Naive thymus-derived CD4-positive, alpha-beta T cell (primary cell): ENCODE results near the gene SGSH. TPM values are rescaled to one million over a fixed set of nuclear protein-coding genes. Genes with fewer than 3 reads are reported as not detected.

Source experiments
- ATAC-seq: fragments of 150-1000 bp; cut with Tn5 transposase; 2 replicates; pipeline ENCODE4 v1.10.0; 2021; ENCODE audit warnings: mild to moderate bottlenecking, moderate library complexity
- CTCF ChIA-PET: fragments of 350-600 bp; sonication (Branson Sonifier 250); formaldehyde crosslinking; loops from one replicate; lab custom pipeline; 2021; ENCODE audit warnings: antibody characterized with exemption; lab: Charles Lee
- POLR2A ChIA-PET: fragments of 350-600 bp; sonication (Branson Sonifier 250); formaldehyde crosslinking; loops from one replicate; lab custom pipeline; 2021; ENCODE audit warnings: antibody characterized with exemption, inconsistent platforms; lab: Charles Lee
- DNase-seq, 9 donors: peaks; one replicate each; pipeline versions ENCODE4 v3.0.0 to v3.0.0-alpha.2; 2020 to 2022; ENCODE audit warnings: mixed read lengths in 1 of 9
- H3K27ac ChIP-seq: one replicate; pipeline ENCODE4 v1.7.0; 2013; ENCODE audit warnings: mild to moderate bottlenecking, low read depth, low read length, moderate library complexity
- H3K27me3 ChIP-seq, 2 donors: one replicate each; pipeline ENCODE4 v1.7.0; 2013; ENCODE audit warnings: low read length in 2 of 2, mild to moderate bottlenecking in 2 of 2, moderate library complexity in 2 of 2; ENCODE audit not compliant: control insufficient read depth in 2 of 2, insufficient read depth in 2 of 2
- H3K36me3 ChIP-seq, 3 experiments: 1 replicate in 2 of 3; 2 replicates in 1 of 3; pipeline ENCODE4 v1.7.0; 2013; ENCODE audit warnings: low read length in 3 of 3, mild to moderate bottlenecking in 3 of 3, moderate library complexity in 1 of 3; ENCODE audit not compliant: insufficient read depth in 3 of 3, control insufficient read depth in 2 of 3
- H3K4me1 ChIP-seq, 2 donors: one replicate each; pipeline ENCODE4 v1.7.0; 2013; ENCODE audit warnings: low read length in 2 of 2, mild to moderate bottlenecking in 2 of 2, moderate library complexity in 1 of 2; ENCODE audit not compliant: control insufficient read depth in 2 of 2, insufficient read depth in 2 of 2
- H3K4me3 ChIP-seq: 2 replicates; pipeline ENCODE4 v1.7.0; 2013; ENCODE audit warnings: mild to moderate bottlenecking, low read length
- H3K9me3 ChIP-seq, 3 experiments: 1 replicate in 2 of 3; 2 replicates in 1 of 3; pipeline ENCODE4 v1.7.0; 2013; ENCODE audit warnings: low read length in 3 of 3; ENCODE audit not compliant: control insufficient read depth in 2 of 3
- H3K27ac Mint-ChIP-seq, 9 donors: one replicate each; pipeline ENCODE4 v1.8.0; 2020 to 2022; ENCODE audit warnings: mixed read lengths in 9 of 9, mild to moderate bottlenecking in 8 of 9, moderate library complexity in 5 of 9, inconsistent platforms in 2 of 9
- H3K27me3 Mint-ChIP-seq, 5 donors: one replicate each; pipeline ENCODE4 v1.8.0; 2021 to 2022; ENCODE audit warnings: mixed read lengths in 5 of 5, mild to moderate bottlenecking in 1 of 5
- H3K36me3 Mint-ChIP-seq, 5 donors: one replicate each; pipeline ENCODE4 v1.8.0; 2020 to 2022; ENCODE audit warnings: mixed read lengths in 5 of 5, mild to moderate bottlenecking in 3 of 5, inconsistent platforms in 1 of 5
- H3K4me1 Mint-ChIP-seq, 7 donors: one replicate each; pipeline ENCODE4 v1.8.0; 2020 to 2022; ENCODE audit warnings: mixed read lengths in 7 of 7, mild to moderate bottlenecking in 3 of 7, inconsistent platforms in 1 of 7
- H3K4me3 Mint-ChIP-seq, 10 donors: one replicate each; pipeline ENCODE4 v1.8.0; 2020 to 2022; ENCODE audit warnings: mild to moderate bottlenecking in 10 of 10, mixed read lengths in 10 of 10, moderate library complexity in 6 of 10, inconsistent platforms in 2 of 10
- H3K9me3 Mint-ChIP-seq, 11 donors: one replicate each; pipeline ENCODE4 v1.8.0; 2020 to 2022; ENCODE audit warnings: mixed read lengths in 11 of 11, mild to moderate bottlenecking in 4 of 11, inconsistent platforms in 1 of 11, moderate library complexity in 1 of 11
- intact Hi-C, 2 donors: fragments of 100-400 bp; cut with micrococcal nuclease; formaldehyde crosslinking; loops; one replicate each; pipeline ENCODE4 v1.15.1; 2023
- polyA plus RNA-seq, 2 donors: library from polyadenylated mRNA; unstranded; fragments of 300-500 nt; fragmentation: Illumina TruSeq; gene quantifications; one replicate each; pipeline ENCODE4 v1.2.3, GENCODE V29; 2021
- total RNA-seq, 6 experiments: library from RNA in 5 of 6; stranded (reverse) in 5 of 6; gene quantifications; 1 replicate in 5 of 6; 2 replicates in 1 of 6; pipeline ENCODE4 v1.2.3 and lab custom pipeline; 2021 to 2026

The SGSH gene
- total and polyA plus RNA-seq, 7 experiments from 2014 or later, result 31.1 to 181 (median 116) TPM

GRCh38 chr17:80217703-80218362, 2.3 kb downstream of the SGSH start:
- Mint-ChIP-seq H3K9me3 (peaks cover 0 to 4% (median 0%) of the 10 kb centered on the region in 11 donors), H3K27me3 (peaks cover 0 to 3% (median 0%) of the 10 kb centered on the region in 5 donors), H3K4me3 (peak overlapping the region in 7 of 10 donors; percentile 2 to 93 (median 47)), H3K27ac (peak overlapping the region in 8 of 9 donors; percentile 65 to 95 (median 77)), H3K4me1 (peaks cover 14 to 33% (median 23%) of the 10 kb centered on the region in 7 donors), H3K36me3 (peaks cover 0 to 14% (median 4%) of the 10 kb centered on the region in 5 donors)
- Histone ChIP-seq H3K9me3 (no peaks in the 10 kb centered on the region), H3K4me3 (no peak overlapping the region), H3K36me3 (peaks cover 6 to 60% (median 7%) of the 10 kb centered on the region in 3 experiments), H3K4me1 (peaks cover 13 to 30% of the 10 kb centered on the region in 2 donors), H3K27ac (peak overlapping the region; percentile 58), H3K27me3 (no peaks in the 10 kb centered on the region)
- ChIA-PET POLR2A (interaction anchor here (1.5 to 2.3 kb wide), 2 partner anchors 14 to 72 kb away, joined by 4 to 5 read pairs; no protein-coding TSS in a partner anchor), CTCF (interaction anchor here (0.8 kb wide), 1 partner anchor 22 kb away, joined by 3 read pairs; no protein-coding TSS in a partner anchor)
- intact Hi-C loops, result loop anchor here in 1 of 2 donors (2.0 kb wide), 1 partner anchor 35 kb away; no protein-coding TSS in a partner anchor
- no peak for ATAC-seq
- no peak for DNase-seq

GRCh38 chr17:80216473-80217456, 3.4 kb downstream of the SGSH start:
- CTCF ChIA-PET, result interaction anchor here (0.6 kb wide), 1 partner anchor 9 kb away, joined by 4 read pairs; no protein-coding TSS in a partner anchor
- Histone ChIP-seq H3K27ac (no peak overlapping the region), H3K4me1 (peaks cover 13 to 30% of the 10 kb centered on the region in 2 donors), H3K9me3 (no peaks in the 10 kb centered on the region), H3K36me3 (peaks cover 6 to 71% (median 7%) of the 10 kb centered on the region in 3 experiments), H3K27me3 (no peaks in the 10 kb centered on the region), H3K4me3 (no peak overlapping the region)
- DNase-seq (no peak), ATAC-seq (no peak)
- POLR2A ChIA-PET, result interaction anchor here (1.5 kb wide), 1 partner anchor 71 kb away, joined by 4 read pairs; no protein-coding TSS in a partner anchor
- Mint-ChIP-seq H3K36me3 (peaks cover 0 to 18% (median 4%) of the 10 kb centered on the region in 5 donors), H3K9me3 (peaks cover 0 to 2% (median 0%) of the 10 kb centered on the region in 11 donors), H3K27me3 (peaks cover 0 to 3% (median 0%) of the 10 kb centered on the region in 5 donors), H3K27ac (peak overlapping the region in 6 of 9 donors; percentile 41 to 95 (median 77)), H3K4me3 (peak overlapping the region in 5 of 10 donors; percentile 2 to 90 (median 47)), H3K4me1 (peaks cover 13 to 29% (median 21%) of the 10 kb centered on the region in 7 donors)
- intact Hi-C loops, result no loop called here

GRCh38 chr17:80214878-80215210, 5.3 kb downstream of the SGSH start:
- no peak for ATAC-seq
- Mint-ChIP-seq H3K27ac (no peak overlapping the region), H3K4me3 (no peak overlapping the region), H3K4me1 (peaks cover 13 to 24% (median 19%) of the 10 kb centered on the region in 7 donors), H3K36me3 (peaks cover 0 to 29% (median 7%) of the 10 kb centered on the region in 5 donors), H3K27me3 (no peaks in the 10 kb centered on the region), H3K9me3 (peaks cover 0 to 2% (median 0%) of the 10 kb centered on the region in 11 donors)
- Histone ChIP-seq H3K9me3 (no peaks in the 10 kb centered on the region), H3K4me3 (no peak overlapping the region), H3K27me3 (no peaks in the 10 kb centered on the region), H3K27ac (no peak overlapping the region), H3K4me1 (peaks cover 13 to 26% of the 10 kb centered on the region in 2 donors), H3K36me3 (peaks cover 7 to 84% (median 15%) of the 10 kb centered on the region in 3 experiments)
- POLR2A ChIA-PET, result no interaction called here
- intact Hi-C loops, result no loop called here
- CTCF ChIA-PET, result interaction anchor here (0.6 kb wide), 1 partner anchor 19 kb away, joined by 3 read pairs; no protein-coding TSS in a partner anchor
- no peak for DNase-seq

DNA sequence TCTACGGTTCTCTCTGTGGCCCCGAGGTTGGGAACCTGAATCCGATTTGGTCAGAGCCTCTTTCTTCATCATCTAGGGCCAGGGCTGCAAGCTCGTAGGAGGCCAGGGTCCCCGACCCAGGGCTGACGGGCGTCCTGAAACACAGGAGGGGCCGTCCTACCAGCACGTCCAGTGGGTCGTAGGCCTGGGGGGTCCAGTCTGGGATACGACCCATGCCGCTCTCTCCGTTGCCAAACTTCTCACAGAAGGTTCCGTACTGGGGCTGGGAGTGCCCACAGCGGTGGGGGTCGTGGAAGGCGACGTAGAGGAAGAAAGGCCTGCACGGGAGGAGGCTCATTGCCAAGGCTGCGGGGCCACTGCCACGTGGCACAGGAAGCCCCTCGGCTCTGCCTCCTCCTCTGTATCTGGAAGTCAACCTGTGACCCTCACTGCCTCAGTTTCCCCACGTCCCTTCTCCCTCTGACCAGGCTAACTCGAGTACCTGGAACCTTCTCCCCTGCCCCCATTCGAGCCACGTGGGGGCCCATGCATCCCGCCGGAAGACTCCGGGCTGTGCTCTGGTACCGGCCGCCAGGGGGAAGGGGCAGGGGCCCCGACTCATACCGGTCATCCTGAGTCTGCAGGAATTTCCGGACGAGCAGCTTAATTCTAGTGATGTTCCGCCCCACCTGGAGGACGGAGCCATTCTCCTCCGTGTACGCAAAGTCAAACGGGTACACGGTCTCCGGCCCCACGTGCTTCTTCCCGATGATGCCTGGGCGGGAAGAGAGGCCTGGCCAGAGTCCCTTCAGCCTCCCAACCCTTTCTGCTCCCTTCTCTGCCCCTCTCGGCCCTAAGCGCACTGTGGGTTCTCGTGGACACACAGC, 5.9 kb downstream of the SGSH start:
- POLR2A ChIA-PET, result no interaction called here
- Histone ChIP-seq H3K36me3 (peaks cover 7 to 88% (median 15%) of the 10 kb centered on the region in 3 experiments), H3K4me1 (peaks cover 12 to 23% of the 10 kb centered on the region in 2 donors), H3K4me3 (no peak overlapping the region), H3K27me3 (no peaks in the 10 kb centered on the region), H3K27ac (no peak overlapping the region), H3K9me3 (no peaks in the 10 kb centered on the region)
- Mint-ChIP-seq H3K4me3 (no peak overlapping the region), H3K27me3 (no peaks in the 10 kb centered on the region), H3K36me3 (peaks cover 0 to 32% (median 7%) of the 10 kb centered on the region in 5 donors), H3K9me3 (peaks cover 0 to 2% (median 0%) of the 10 kb centered on the region in 11 donors), H3K4me1 (peaks cover 12 to 20% (median 17%) of the 10 kb centered on the region in 7 donors), H3K27ac (no peak overlapping the region)
- intact Hi-C loops, result no loop called here
- DNase-seq, result no peak
- CTCF ChIA-PET, result no interaction called here
- no peak for ATAC-seq

DNA sequence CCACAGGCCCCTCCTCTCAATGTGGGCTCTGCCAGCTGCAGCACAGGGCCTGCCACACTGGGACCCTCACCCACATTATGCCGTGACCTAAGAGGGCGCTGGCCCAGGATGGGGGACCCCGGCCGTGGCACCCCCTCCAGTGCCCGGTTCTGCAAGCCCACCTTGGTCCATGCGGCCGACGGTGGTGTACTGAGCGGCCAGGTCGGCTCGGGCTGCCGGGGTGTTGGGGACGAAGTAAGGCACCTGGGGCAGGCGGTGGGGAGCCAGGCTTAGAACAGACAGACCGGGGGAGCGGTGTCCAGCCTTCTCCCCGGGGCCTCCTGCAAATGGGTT, 6.5 kb downstream of the SGSH start:
- peaks cover 0 to 2% (median 0%) of the 10 kb centered on the region in 11 donors for H3K9me3 Mint-ChIP-seq
- ChIA-PET CTCF (no interaction called here), POLR2A (no interaction called here)
- DNase-seq (no peak), ATAC-seq (no peak)
- peaks cover 7 to 14% (median 12%) of the 10 kb centered on the region in 7 donors for H3K4me1 Mint-ChIP-seq
- Histone ChIP-seq H3K9me3 (no peaks in the 10 kb centered on the region), H3K27ac (no peak overlapping the region), H3K27me3 (no peaks in the 10 kb centered on the region), H3K4me3 (no peak overlapping the region), H3K4me1 (peaks cover 6 to 17% of the 10 kb centered on the region in 2 donors), H3K36me3 (peaks cover 7 to 94% (median 15%) of the 10 kb centered on the region in 3 experiments)
- H3K27ac Mint-ChIP-seq, result peak overlapping the region in 1 of 9 donors; percentile 51
- intact Hi-C loops, result no loop called here
- no peak overlapping the region for H3K4me3 Mint-ChIP-seq
- peaks cover 0 to 32% (median 7%) of the 10 kb centered on the region in 5 donors for H3K36me3 Mint-ChIP-seq
- no peaks in the 10 kb centered on the region for H3K27me3 Mint-ChIP-seq
